K562 (cell line): ENCODE measurements around the gene ROBO2. TPM values are rescaled to one million over a fixed set of nuclear protein-coding genes. Genes with fewer than 3 reads are reported as not detected.

Experiments used
- ATAC-seq: fragments of 200-7000 bp; cut with Tn5 transposase; 3 replicates; pipeline ENCODE4 v1.9.1; 2020; ENCODE audit warnings: moderate library complexity
- BruUV-seq: library from RNA; stranded (reverse); fragments of 400-500 nt; replicated peaks from 2 replicates; lab custom pipeline; 2021; lab: Mats Ljungman, UMichigan
- CTCF ChIA-PET: fragments of 300-600 bp; formaldehyde crosslinking; extraction: SDS; loops from one replicate; lab custom pipeline; 2021; ENCODE audit warnings: low intra/inter-chr PET ratio; lab: Yijun Ruan, JAX
- POLR2A ChIA-PET: fragments of 300-600, 350-650 bp; sonication (Branson Sonifier 250); formaldehyde crosslinking; extraction: SDS; loops from one replicate; lab custom pipeline; 2021; ENCODE audit warnings: antibody characterized with exemption, inconsistent platforms; lab: Yijun Ruan, JAX
- DNase-seq, 4 experiments: peaks; one replicate each; pipeline versions ENCODE4 v3.0.0 to v3.0.0-alpha.2; 2011 to 2018; ENCODE audit warnings: low spot score in 3 of 4, mixed read lengths in 3 of 4; ENCODE audit errors: extremely low read depth in 1 of 4
- FAIRE-seq: peaks from 2 replicates; lab custom pipeline; 2011; peaks lifted over from hg19 to GRCh38; lab: Jason Lieb, UNC
- H2AFZ ChIP-seq: 2 replicates; pipeline ENCODE4 v1.6.0; 2011; ENCODE audit warnings: low read depth, low read length, control low read depth, inconsistent platforms
- H3K27ac ChIP-seq: fragments of 200-600 bp; 3 replicates; pipeline ENCODE4 v1.8.0; 2011; ENCODE audit warnings: low read depth, mild to moderate bottlenecking, control low read depth, inconsistent platforms, low read length, moderate library complexity, mixed read lengths; ENCODE audit errors: extremely low read depth
- H3K27me3 ChIP-seq, 2 experiments: fragments of 300-600 bp in 1 of 2; 2 replicates in 1 of 2; 3 replicates in 1 of 2; pipeline versions ENCODE4 v1.6.0 to v1.8.0; 2011; ENCODE audit warnings: inconsistent platforms in 2 of 2, low read length in 2 of 2, mild to moderate bottlenecking in 1 of 2, mixed read lengths in 1 of 2, moderate library complexity in 1 of 2; ENCODE audit not compliant: control insufficient read depth in 2 of 2, insufficient read depth in 2 of 2
- H3K36me3 ChIP-seq: fragments of 300-600 bp; 3 replicates; pipeline ENCODE4 v1.8.0; 2011; ENCODE audit warnings: mild to moderate bottlenecking, low read length, inconsistent platforms; ENCODE audit not compliant: control insufficient read depth, insufficient read depth
- H3K4me1 ChIP-seq, 2 experiments: fragments of 200-600 bp in 1 of 2; replicated peaks in 1 of 2; 2 replicates in 1 of 2; 3 replicates in 1 of 2; pipeline versions ENCODE4 v1.5.1 to v1.8.0; 2011; ENCODE audit warnings: inconsistent platforms in 2 of 2, low read length in 2 of 2, mild to moderate bottlenecking in 1 of 2, mixed read lengths in 1 of 2, moderate library complexity in 1 of 2; ENCODE audit not compliant: control insufficient read depth in 2 of 2, insufficient read depth in 2 of 2
- H3K4me2 ChIP-seq: 2 replicates; pipeline ENCODE4 v1.6.1; 2011; ENCODE audit warnings: low read length, control low read depth, inconsistent platforms, mixed read lengths; ENCODE audit not compliant: insufficient read depth
- H3K4me3 ChIP-seq: fragments of 200-600 bp; sonication (generic), shearing (Covaris generic); 2 replicates; pipeline ENCODE4 v1.5.1; 2016; ENCODE audit warnings: control low read depth, inconsistent platforms
- H3K79me2 ChIP-seq: fragments of 200-600 bp; 3 replicates; pipeline ENCODE4 v1.8.0; 2011; ENCODE audit warnings: low read length, inconsistent platforms; ENCODE audit not compliant: control insufficient read depth, insufficient read depth
- H3K9ac ChIP-seq, 2 experiments: 2 replicates each; pipeline versions ENCODE4 v1.6.0 to v1.6.1; 2011; ENCODE audit warnings: low read depth in 2 of 2, low read length in 2 of 2, control low read depth in 1 of 2, inconsistent platforms in 1 of 2, mild to moderate bottlenecking in 1 of 2, mixed read lengths in 1 of 2; ENCODE audit not compliant: insufficient read depth in 1 of 2
- H3K9me1 ChIP-seq: one replicate; pipeline ENCODE4 v1.6.0; 2011; ENCODE audit warnings: inconsistent platforms, mild to moderate bottlenecking, low read length, moderate library complexity; ENCODE audit not compliant: control insufficient read depth, insufficient read depth
- H3K9me3 ChIP-seq: replicated peaks from 2 replicates; pipeline ENCODE4 v1.5.1; 2011; ENCODE audit warnings: low read depth, low read length, inconsistent platforms; ENCODE audit not compliant: control insufficient read depth, insufficient read depth
- H4K20me1 ChIP-seq: replicated peaks from 2 replicates; pipeline ENCODE4 v1.6.1; 2011; ENCODE audit warnings: low read length, inconsistent platforms, mixed read lengths; ENCODE audit not compliant: control insufficient read depth, insufficient read depth
- ARNT ChIP-seq, 2 experiments: fragments of 450-650 bp; IDR thresholded peaks; 2 replicates each; pipeline ENCODE4 v1.6.1; 2016; ENCODE audit warnings: mild to moderate bottlenecking in 1 of 2
- BDP1 ChIP-seq: IDR thresholded peaks from 3 replicates; pipeline ENCODE4 v1.6.1; 2011; ENCODE audit not compliant: insufficient read length, insufficient read depth
- CGGBP1 ChIP-seq: fragments of 250-450 bp; sonication (Bioruptor Pico); IDR thresholded peaks from 2 replicates; pipeline ENCODE4 v1.9.0; 2021; ENCODE audit warnings: mild to moderate bottlenecking
- GTF3C2 ChIP-seq: IDR thresholded peaks from 3 replicates; pipeline ENCODE4 v1.6.1; 2011; ENCODE audit warnings: borderline replicate concordance, mild to moderate bottlenecking, moderate library complexity; ENCODE audit not compliant: insufficient read length; ENCODE audit errors: extremely low read depth
- MED1 ChIP-seq: sonication (generic); formaldehyde crosslinking; IDR thresholded peaks from 2 replicates; pipeline ENCODE4 v1.8.1; 2023; ENCODE audit warnings: missing genetic modification reagents, borderline replicate concordance
- NFRKB ChIP-seq: fragments of 450-650 bp; IDR thresholded peaks from 2 replicates; pipeline ENCODE4 v1.6.1; 2016; ENCODE audit warnings: low read depth
- SIN3B ChIP-seq: fragments of 450-650 bp; IDR thresholded peaks from 2 replicates; pipeline ENCODE4 v1.6.1; 2017; ENCODE audit warnings: low read depth, mild to moderate bottlenecking, moderate library complexity
- ZBTB40 ChIP-seq, 2 experiments: fragments of 450-650 bp in 1 of 2; sonication (generic) in 1 of 2; formaldehyde crosslinking in 1 of 2; IDR thresholded peaks; 2 replicates each; pipeline versions ENCODE4 v1.7.1 to v1.9.0; 2016 to 2022; ENCODE audit warnings: inconsistent platforms in 1 of 2, mild to moderate bottlenecking in 1 of 2, missing genetic modification reagents in 1 of 2
- ZNF589 ChIP-seq: fragments of 200-800 bp; sonication (Bioruptor generic); IDR thresholded peaks from 2 replicates; pipeline ENCODE4 v1.6.1; 2016; ENCODE audit warnings: low read depth, missing genetic modification characterization, missing compliant biosample characterization
- ZNF668 ChIP-seq: fragments of 250-450 bp; sonication (Bioruptor Pico); IDR thresholded peaks from 2 replicates; pipeline ENCODE4 v1.8.0; 2022; ENCODE audit warnings: mild to moderate bottlenecking, inconsistent platforms
- in situ Hi-C: fragments of 300-500 bp; cut with MboI; formaldehyde crosslinking; loops from 4 replicates; pipeline ENCODE4 v1.15.0; 2018; ENCODE audit warnings: inconsistent platforms, mixed read lengths
- intact Hi-C: fragments of 100-400 bp; cut with micrococcal nuclease; formaldehyde crosslinking; loops from 2 replicates; pipeline ENCODE4 v1.14.2; 2022
- polyA plus RNA-seq, 8 experiments: library from polyadenylated mRNA; depleted of rRNA in 4 of 8; stranded (reverse) in 5 of 8; unstranded in 3 of 8; fragments of >200 nt; fragmentation: Nextera tagmentation in 2 of 8; fragmentation: Illumina TruSeq in 1 of 8; extraction: Ambion mirVana in 2 of 8; extraction: Trizol in 1 of 8; gene quantifications; 2 replicates each; pipeline versions ENCODE4 v1.2.1 to v1.2.3, GENCODE V29; 2011 to 2014; ENCODE audit warnings: inconsistent platforms in 1 of 8, missing spikeins in 1 of 8
- total RNA-seq, 7 experiments: library from RNA; depleted of rRNA in 6 of 7; stranded (reverse); fragments of >200 nt in 6 of 7; fragmentation: Illumina TruSeq in 2 of 7; extraction: Trizol in 2 of 7; gene quantifications; 2 replicates each; pipeline versions ENCODE4 v1.2.1 to v1.2.3, GENCODE V29; 2011 to 2021; ENCODE audit warnings: low replicate concordance in 1 of 7
- TF ChIP-seq, protein P1 (sequence below): fragments of 250-450 bp; sonication (Bioruptor Pico); IDR thresholded peaks from 2 replicates; pipeline ENCODE4 v1.8.0; 2021; ENCODE audit warnings: moderate library complexity, mild to moderate bottlenecking, inconsistent platforms

The ROBO2 gene
- total and polyA plus RNA-seq, 9 of the 15 experiments (the other 6 are each of a cell fraction or from before 2014, with no cell fraction given): 0.84 to 3.0 (median 1.7) TPM

- Histone ChIP-seq H2AFZ (no peak overlapping the region), H3K27me3 (no peaks in the 10 kb centered on the region), H3K4me2 (no peak overlapping the region), H3K4me1 (no peaks in the 10 kb centered on the region), H4K20me1 (no peaks in the 10 kb centered on the region), H3K9ac (no peak overlapping the region), H3K27ac (no peak overlapping the region), H3K4me3 (no peak overlapping the region), H3K79me2 (no peaks in the 10 kb centered on the region), H3K36me3 (no peaks in the 10 kb centered on the region), H3K9me1 (no peaks in the 10 kb centered on the region), H3K9me3 (no peaks in the 10 kb centered on the region)
- CTCF ChIA-PET: no interaction called here
- BruUV-seq: no TSS peak
- ATAC-seq (no peak), DNase-seq (no peak), FAIRE-seq (no peak)
- in situ Hi-C loops (no loop called here), intact Hi-C loops (no loop called here)
- POLR2A ChIA-PET: no interaction called here
- TF ChIP-seq GTF3C2 (no peak), ZBTB40 (IDR thresholded peaks at IDR 0.05) (no peak), ZBTB40 (CRISPR knock-in tag; IDR thresholded peaks at IDR 0.05) (no peak), ZNF589 (CRISPR knock-in tag) (no peak), NFRKB (no peak), BDP1 (no peak), CGGBP1 (CRISPR knock-in tag) (no peak), ZNF668 (CRISPR knock-in tag) (no peak), ARNT (IDR thresholded peaks at IDR 0.05) (no peak), MED1 (CRISPR knock-in tag) (no peak), SIN3B (no peak)
- TF ChIP-seq, protein P1, sequence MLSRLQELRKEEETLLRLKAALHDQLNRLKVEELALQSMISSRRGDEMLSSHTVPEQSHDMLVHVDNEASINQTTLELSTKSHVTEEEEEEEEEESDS: no peak
Observed at GRCh38 chr3:77414881-77415280, 375.0 kb downstream of the ROBO2 start.
